Lower leg skin (tissue), 4 donors: Measurements from ENCODE around the gene MINDY4. TPM values are rescaled to one million over a fixed set of nuclear protein-coding genes. Genes with fewer than 3 reads are reported as not detected.

Experiments
- DNase-seq, 2 donors: peaks; one replicate each; pipeline ENCODE4 v3.0.0-alpha.2; 2019; ENCODE audit warnings: low spot score in 2 of 2
- H3K4me3 ChIP-seq: fragments of 200-600 bp; sonication (generic); 2 replicates; pipeline ENCODE4 v1.5.1; 2017; ENCODE audit warnings: mild to moderate bottlenecking, low read depth; ENCODE audit not compliant: poor library complexity, severe bottlenecking
- POLR2A ChIP-seq, 2 donors: fragments of 450-650 bp; IDR thresholded peaks; one replicate each; pipeline ENCODE4 v1.6.1; 2016 to 2017; ENCODE audit warnings: antibody characterized with exemption in 2 of 2, mild to moderate bottlenecking in 1 of 2, moderate library complexity in 1 of 2
- WGBS, 2 donors: methylation state at CpG; one replicate each; pipeline ENCODE4 v1.1.5; 2018; 5-methylcytosine and 5-hydroxymethylcytosine counted together
- intact Hi-C: fragments of 100-400 bp; cut with DNase I; formaldehyde crosslinking; loops from one replicate; pipeline ENCODE4 v1.15.0; 2023; ENCODE audit warnings: low total_unique reads
- total RNA-seq, 4 donors: library from RNA; depleted of rRNA; stranded (reverse); fragments of >200 nt; gene quantifications; one replicate each; pipeline ENCODE4 v1.1.0, GENCODE V29; 2016
- TF ChIP-seq, protein P1 (sequence below), 3 donors: fragments of 450-650 bp; IDR thresholded peaks; one replicate each; pipeline ENCODE4 v1.5.1; 2016; ENCODE audit warnings: antibody characterized with exemption in 3 of 3, mild to moderate bottlenecking in 3 of 3, moderate library complexity in 2 of 3

MINDY4 gene
- total RNA-seq, 4 donors from 2014 or later: 4.0 to 4.7 (median 4.4) TPM

- WGBS, 2 donors: 44 to 58% methylated on average over 12 of the region's 12 CpGs
- TF ChIP-seq, protein P1, sequence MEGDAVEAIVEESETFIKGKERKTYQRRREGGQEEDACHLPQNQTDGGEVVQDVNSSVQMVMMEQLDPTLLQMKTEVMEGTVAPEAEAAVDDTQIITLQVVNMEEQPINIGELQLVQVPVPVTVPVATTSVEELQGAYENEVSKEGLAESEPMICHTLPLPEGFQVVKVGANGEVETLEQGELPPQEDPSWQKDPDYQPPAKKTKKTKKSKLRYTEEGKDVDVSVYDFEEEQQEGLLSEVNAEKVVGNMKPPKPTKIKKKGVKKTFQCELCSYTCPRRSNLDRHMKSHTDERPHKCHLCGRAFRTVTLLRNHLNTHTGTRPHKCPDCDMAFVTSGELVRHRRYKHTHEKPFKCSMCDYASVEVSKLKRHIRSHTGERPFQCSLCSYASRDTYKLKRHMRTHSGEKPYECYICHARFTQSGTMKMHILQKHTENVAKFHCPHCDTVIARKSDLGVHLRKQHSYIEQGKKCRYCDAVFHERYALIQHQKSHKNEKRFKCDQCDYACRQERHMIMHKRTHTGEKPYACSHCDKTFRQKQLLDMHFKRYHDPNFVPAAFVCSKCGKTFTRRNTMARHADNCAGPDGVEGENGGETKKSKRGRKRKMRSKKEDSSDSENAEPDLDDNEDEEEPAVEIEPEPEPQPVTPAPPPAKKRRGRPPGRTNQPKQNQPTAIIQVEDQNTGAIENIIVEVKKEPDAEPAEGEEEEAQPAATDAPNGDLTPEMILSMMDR (IDR thresholded peaks at IDR 0.05): no peak
- TF ChIP-seq POLR2A (IDR thresholded peaks at IDR 0.05): no peak
- intact Hi-C loops: no loop called here
- peak in 1 of 2 donors; percentile 75 for DNase-seq
- H3K4me3 ChIP-seq: no peak overlapping the region
Measured at GRCh38 chr7:30815951-30816644, 44.9 kb downstream of the MINDY4 start.

GRCh38 chr7:30816645-30817370 lies 45.6 kb downstream of the MINDY4 start:
- peak in 1 of 2 donors; percentile 29 for DNase-seq
- intact Hi-C loops: no loop called here
- WGBS, 2 donors: 44 to 53% methylated on average over 6 of the region's 6 CpGs
- no peak for TF ChIP-seq POLR2A (IDR thresholded peaks at IDR 0.05)
- TF ChIP-seq, protein P1 (IDR thresholded peaks at IDR 0.05): no peak
- H3K4me3 ChIP-seq: no peak overlapping the region

DNA sequence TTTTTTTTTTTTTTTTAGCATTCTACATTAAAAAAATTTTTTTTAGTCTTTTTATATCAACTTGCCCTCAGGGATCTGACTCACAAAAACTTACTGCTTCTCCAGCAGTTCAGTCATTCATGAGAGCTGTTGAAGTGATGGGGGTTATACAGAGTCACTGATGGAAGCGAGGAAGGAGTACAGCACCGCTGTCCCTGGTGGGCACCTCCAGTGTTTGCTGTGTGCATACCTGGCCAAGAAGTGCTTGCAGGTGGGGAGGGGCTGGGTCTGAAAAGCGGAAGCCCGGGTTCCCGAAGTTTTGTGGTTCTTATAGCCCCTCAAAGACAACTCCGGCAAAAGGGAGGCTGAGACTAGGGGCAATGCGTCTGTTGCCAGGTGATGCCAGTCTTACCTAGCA lies 46.2 kb downstream of the MINDY4 start:
- DNase-seq: peak in 1 of 2 donors; percentile 83
- no peak overlapping the region for H3K4me3 ChIP-seq
- intact Hi-C loops: no loop called here
- TF ChIP-seq, protein P1 (IDR thresholded peaks at IDR 0.05): no peak
- no peak for TF ChIP-seq POLR2A (IDR thresholded peaks at IDR 0.05)
- WGBS, 2 donors: 68 to 87% methylated on average over 7 of the region's 7 CpGs

DNA sequence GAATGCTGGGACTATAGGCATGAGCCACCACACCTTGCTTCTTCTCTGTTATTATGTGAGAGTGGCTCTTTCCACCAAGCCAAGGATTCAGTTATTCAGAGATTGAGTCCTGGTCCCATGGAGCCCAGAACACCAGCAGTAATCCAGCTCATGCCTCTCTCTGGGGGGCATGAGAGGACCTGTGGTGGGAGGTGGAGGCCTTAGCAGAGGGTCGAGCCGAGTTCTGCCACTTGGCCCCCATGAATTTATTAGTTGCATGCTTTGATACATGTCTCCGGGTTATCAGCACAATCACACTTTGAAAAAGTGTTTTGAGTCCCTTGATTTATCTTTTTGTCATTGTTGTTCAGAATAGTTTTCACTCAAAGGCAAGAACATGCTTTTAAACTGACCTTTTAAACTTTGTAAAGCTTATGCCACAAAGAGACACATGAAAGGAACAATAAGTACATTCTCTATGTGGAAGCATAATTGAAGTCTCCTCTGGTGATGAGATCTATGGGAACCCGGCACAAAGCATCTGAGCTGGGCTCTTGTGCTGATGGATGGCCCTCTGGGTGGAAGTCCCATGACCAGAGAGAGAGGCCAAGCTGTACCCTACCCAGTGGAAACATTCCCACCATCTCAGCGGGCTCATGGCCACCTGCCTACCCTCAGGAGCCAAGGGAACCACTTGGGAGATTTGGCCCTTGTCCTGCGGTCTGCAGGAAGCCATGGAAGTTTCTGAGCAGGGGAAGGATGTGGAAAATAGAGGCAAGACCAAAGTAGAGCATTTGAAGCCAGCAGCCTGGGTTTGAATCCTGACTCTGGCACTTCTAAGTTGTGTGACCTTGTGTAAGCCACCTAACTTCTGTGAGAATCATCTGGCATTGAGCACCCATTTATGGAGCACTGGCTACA lies 53.9 kb downstream of the MINDY4 start:
- no peak overlapping the region for H3K4me3 ChIP-seq
- intact Hi-C loops: no loop called here
- DNase-seq: no peak
- TF ChIP-seq, protein P1 (IDR thresholded peaks at IDR 0.05): no peak
- no peak for TF ChIP-seq POLR2A (IDR thresholded peaks at IDR 0.05)
- 94% methylated on average over 6 of the region's 6 CpGs for WGBS, 2 donors

- peak in 1 of 2 donors; percentile 52 for DNase-seq
- WGBS, 2 donors: 93 to 94% methylated on average over 7 of the region's 7 CpGs
- intact Hi-C loops: no loop called here
- no peak overlapping the region for H3K4me3 ChIP-seq
- TF ChIP-seq, protein P1 (IDR thresholded peaks at IDR 0.05): no peak
- TF ChIP-seq POLR2A (IDR thresholded peaks at IDR 0.05): no peak
Measured at GRCh38 chr7:30826181-30826580, 55.0 kb downstream of the MINDY4 start.
